Karpas-422 (cell line): Measurements from ENCODE around the gene PRR19. TPM values are rescaled to one million over a fixed set of nuclear protein-coding genes. Genes with fewer than 3 reads are reported as not detected.
"Not testable (repeated sequence)": the region's sequence is repeated elsewhere in the genome, so short reads cannot be mapped to it uniquely, and the experiment has no call there.

ENCODE experiments used
- DNase-seq: peaks from one replicate; pipeline ENCODE4 v3.0.0-alpha.2; 2015
- H2AFZ ChIP-seq: fragments of 200-600 bp; sonication (generic); 2 replicates; pipeline ENCODE4 v1.6.1; 2014; ENCODE audit warnings: antibody characterized with exemption, low read length, mixed read lengths
- H3K27ac ChIP-seq: fragments of 200-600 bp; sonication (generic); 2 replicates; pipeline ENCODE4 v1.5.1; 2014; ENCODE audit warnings: mild to moderate bottlenecking, low read length, moderate library complexity
- H3K27me3 ChIP-seq: fragments of 200-600 bp; sonication (generic); 2 replicates; pipeline ENCODE4 v1.6.1; 2014; ENCODE audit warnings: low read length, mixed read lengths
- H3K36me3 ChIP-seq: fragments of 200-600 bp; sonication (generic); 2 replicates; pipeline ENCODE4 v1.6.1; 2014; ENCODE audit warnings: low read length, mixed read lengths; ENCODE audit not compliant: insufficient read depth
- H3K4me1 ChIP-seq: fragments of 200-600 bp; sonication (generic); 2 replicates; pipeline ENCODE4 v1.6.1; 2014; ENCODE audit warnings: mild to moderate bottlenecking, low read length, mixed read lengths
- H3K4me2 ChIP-seq: fragments of 200-600 bp; sonication (generic); 2 replicates; pipeline ENCODE4 v1.6.1; 2014; ENCODE audit warnings: low read length, low read depth, mild to moderate bottlenecking; ENCODE audit not compliant: poor library complexity, severe bottlenecking
- H3K4me3 ChIP-seq: fragments of 200-600 bp; sonication (generic); 2 replicates; pipeline ENCODE4 v1.5.1; 2014; ENCODE audit warnings: mild to moderate bottlenecking, antibody characterized with exemption, low read length, mixed read lengths
- H3K79me2 ChIP-seq: fragments of 200-600 bp; sonication (generic); 2 replicates; pipeline ENCODE4 v1.6.1; 2014; ENCODE audit warnings: mild to moderate bottlenecking, low read length, mixed read lengths
- H3K9ac ChIP-seq: fragments of 200-600 bp; sonication (generic); 2 replicates; pipeline ENCODE4 v1.6.0; 2014; ENCODE audit warnings: low read length
- H3K9me2 ChIP-seq: fragments of 200-600 bp; sonication (generic), shearing (Covaris generic); replicated peaks from 2 replicates; pipeline ENCODE4 v1.6.0; 2014; ENCODE audit warnings: mild to moderate bottlenecking, low read length, moderate library complexity; ENCODE audit not compliant: insufficient read depth
- H3K9me3 ChIP-seq: fragments of 300-700, 200-600 bp; sonication (generic); 2 replicates; pipeline ENCODE4 v1.6.1; 2014; ENCODE audit warnings: low read length, mixed read lengths
- H4K20me1 ChIP-seq: fragments of 200-600 bp; sonication (generic); 2 replicates; pipeline ENCODE4 v1.6.1; 2014; ENCODE audit warnings: mild to moderate bottlenecking, antibody characterized with exemption, low read length, low read depth; ENCODE audit not compliant: insufficient read depth
- total RNA-seq: library from RNA; depleted of rRNA; stranded (reverse); fragments of >200 nt; shearing (Covaris generic); gene quantifications from 2 replicates; pipeline ENCODE4 v1.2.3, GENCODE V29; 2014; ENCODE audit warnings: low replicate concordance

PRR19 gene
- total RNA-seq, 1 experiment from 2014 or later = 1.2 TPM

- H3K27ac ChIP-seq, H2AFZ ChIP-seq, H3K4me2 ChIP-seq, DNase-seq, H3K9me3 ChIP-seq, H3K9ac ChIP-seq, H4K20me1 ChIP-seq, H3K36me3 ChIP-seq, H3K27me3 ChIP-seq, H3K4me3 ChIP-seq, H3K9me2 ChIP-seq: not testable (repeated sequence)
- Histone ChIP-seq H3K79me2 (peaks cover 19% of the 10 kb centered on the region), H3K4me1 (peaks cover 13% of the 10 kb centered on the region)
Observed at GRCh38 chr19:42257842-42258241, 44.1 kb upstream of the PRR19 start.

- DNase-seq = no peak
- no peak overlapping the region for H3K27ac ChIP-seq
- H2AFZ ChIP-seq = no peak overlapping the region
- no peaks in the 10 kb centered on the region for H3K4me1 ChIP-seq
- no peak overlapping the region for H3K4me2 ChIP-seq
- no peak overlapping the region for H3K9ac ChIP-seq
- H3K9me3 ChIP-seq = no peaks in the 10 kb centered on the region
- no peaks in the 10 kb centered on the region for H3K27me3 ChIP-seq
- H3K36me3 ChIP-seq = no peaks in the 10 kb centered on the region
- H3K9me2 ChIP-seq = no peaks in the 10 kb centered on the region
- H4K20me1 ChIP-seq = no peaks in the 10 kb centered on the region
- no peaks in the 10 kb centered on the region for H3K79me2 ChIP-seq
- H3K4me3 ChIP-seq = no peak overlapping the region
Observed at GRCh38 chr19:42261763-42262162, 40.2 kb upstream of the PRR19 start.

- not testable (repeated sequence) for H4K20me1 ChIP-seq, H3K9me3 ChIP-seq, H3K27ac ChIP-seq, H3K27me3 ChIP-seq, H3K9ac ChIP-seq, H3K9me2 ChIP-seq, H3K36me3 ChIP-seq, H3K4me3 ChIP-seq, H3K4me2 ChIP-seq, DNase-seq, H2AFZ ChIP-seq
- Histone ChIP-seq H3K4me1 (peaks cover 23% of the 10 kb centered on the region), H3K79me2 (peaks cover 14% of the 10 kb centered on the region)
Observed at GRCh38 chr19:42266105-42266504, 35.8 kb upstream of the PRR19 start.

DNA sequence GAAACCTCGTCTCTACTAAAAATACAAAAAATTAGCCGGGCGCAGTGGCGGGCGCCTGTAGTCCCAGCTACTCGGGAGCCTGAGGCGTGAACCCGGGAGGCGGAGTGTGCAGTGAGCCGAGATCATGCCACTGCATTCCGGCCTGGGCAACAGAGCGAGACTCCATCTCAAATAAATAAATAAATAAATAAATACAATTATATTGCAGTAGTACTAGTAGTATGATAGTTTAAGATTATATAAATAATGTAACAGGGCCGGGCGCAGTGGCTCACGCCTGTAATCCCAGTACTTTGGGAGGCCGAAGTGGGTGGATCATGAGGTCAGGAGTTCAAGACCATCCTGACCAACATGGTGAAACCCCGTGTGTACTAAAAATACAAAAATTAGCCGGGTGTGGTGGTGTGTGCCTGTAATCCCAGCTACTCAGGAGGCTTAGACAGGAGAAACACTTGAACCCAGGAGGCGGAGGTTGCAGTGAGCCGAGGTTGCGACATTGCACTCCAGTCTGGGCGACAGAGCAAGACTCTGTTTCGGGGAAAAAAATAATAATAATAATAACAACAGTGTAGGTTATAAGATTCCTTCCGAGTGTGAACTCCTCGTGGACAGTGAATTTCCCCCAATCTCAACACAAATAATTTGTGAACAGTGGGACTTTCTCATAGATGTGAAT, 34.9 kb upstream of the PRR19 start:
- H3K9ac ChIP-seq = peak overlapping the region; percentile 83; the same call in 1 of the 2 replicates
- H3K79me2 ChIP-seq = peaks cover 20% of the 10 kb centered on the region
- H3K4me2 ChIP-seq = peak overlapping the region; percentile 87
- H3K36me3 ChIP-seq, DNase-seq, H4K20me1 ChIP-seq, H3K27me3 ChIP-seq, H3K9me2 ChIP-seq, H3K9me3 ChIP-seq, H3K27ac ChIP-seq: not testable (repeated sequence)
- H3K4me1 ChIP-seq = peaks cover 29% of the 10 kb centered on the region
- H2AFZ ChIP-seq = peak overlapping the region; percentile 61; the same call in 1 of the 2 replicates
- peak overlapping the region; percentile 72; the same call in 1 of the 2 replicates for H3K4me3 ChIP-seq

- peak overlapping the region; percentile 72 for H3K4me3 ChIP-seq
Observed at GRCh38 chr19:42267644-42268141, 34.2 kb upstream of the PRR19 start.

DNA sequence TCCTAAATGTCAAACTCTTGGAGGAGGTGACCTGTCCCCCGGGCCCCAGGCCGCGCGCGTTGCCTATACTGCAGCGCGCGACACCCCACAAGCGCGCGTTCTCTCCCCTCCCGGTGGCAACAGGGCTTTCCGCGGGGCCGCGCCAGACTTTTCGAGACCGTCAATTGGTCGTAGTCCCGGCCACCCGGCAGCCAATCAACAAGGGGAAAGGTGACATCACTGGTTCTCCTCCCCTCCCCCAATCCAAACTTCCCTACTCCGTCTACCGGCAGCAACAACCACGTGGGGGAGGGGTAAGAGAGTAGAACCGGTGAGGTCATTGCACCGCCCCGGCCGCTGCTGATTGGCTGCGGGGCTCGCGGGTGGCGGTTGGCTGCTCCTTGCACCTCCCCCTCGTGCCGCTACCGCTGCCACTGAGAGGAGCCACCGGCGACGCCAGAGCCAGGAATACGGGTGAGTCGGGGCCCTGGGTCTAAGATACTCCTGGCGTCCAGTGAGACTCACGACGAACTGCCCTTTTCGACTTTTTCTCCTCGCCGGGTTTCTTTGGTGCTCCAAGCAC, 33.7 kb upstream of the PRR19 start:
- peak overlapping the region; percentile 72 for H3K4me3 ChIP-seq

More at GRCh38 chr19:42267644-42268141, 34.2 kb upstream of the PRR19 start:
- Histone ChIP-seq H3K36me3 (no peaks in the 10 kb centered on the region), H3K4me1 (peaks cover 29% of the 10 kb centered on the region), H3K9me3 (no peaks in the 10 kb centered on the region), H3K9ac (peak overlapping the region; percentile 83), H3K27me3 (no peaks in the 10 kb centered on the region), H3K79me2 (peaks cover 20% of the 10 kb centered on the region), H2AFZ (peak overlapping the region; percentile 61), H3K4me2 (peak overlapping the region; percentile 87), H3K9me2 (no peaks in the 10 kb centered on the region), H4K20me1 (no peaks in the 10 kb centered on the region), H3K27ac (no peak overlapping the region)
- DNase-seq = no peak

GRCh38 chr19:42268704-42269477, 33.0 kb upstream of the PRR19 start, which contains the start of gene CIC:
TSS of gene CIC (plus strand) at chr19:42269252. CDS start at chr19:42271784, 2,532 bp downstream.
- Histone ChIP-seq H3K9me2 (no peaks in the 10 kb centered on the region), H3K4me2 (peak within 1 kb of the TSS; percentile 94), H2AFZ (peak within 1 kb of the TSS; percentile 79; the same call in 1 of the 2 replicates), H3K27ac (peak within 1 kb of the TSS; percentile 89), H3K36me3 (no peaks in the 10 kb centered on the region), H3K27me3 (no peaks in the 10 kb centered on the region), H4K20me1 (no peaks in the 10 kb centered on the region), H3K9ac (peak within 1 kb of the TSS; percentile 91), H3K4me1 (peaks cover 29% of the 10 kb centered on the region), H3K9me3 (no peaks in the 10 kb centered on the region), H3K79me2 (peaks cover 20% of the 10 kb centered on the region), H3K4me3 (peak within 1 kb of the TSS; percentile 74)
- DNase-seq = peak; percentile 100

More for the DNA sequence above, 33.7 kb upstream of the PRR19 start:
- no peaks in the 10 kb centered on the region for H3K9me3 ChIP-seq
- peaks cover 20% of the 10 kb centered on the region for H3K79me2 ChIP-seq
- H3K27me3 ChIP-seq = no peaks in the 10 kb centered on the region
- H3K9me2 ChIP-seq = no peaks in the 10 kb centered on the region
- peak overlapping the region; percentile 83 for H3K9ac ChIP-seq
- H3K36me3 ChIP-seq = no peaks in the 10 kb centered on the region
- peak; percentile 100 for DNase-seq
- H3K4me2 ChIP-seq = peak overlapping the region; percentile 87
- H3K4me1 ChIP-seq = peaks cover 29% of the 10 kb centered on the region
- H3K27ac ChIP-seq = peak overlapping the region; percentile 85
- no peaks in the 10 kb centered on the region for H4K20me1 ChIP-seq
- H2AFZ ChIP-seq = peak overlapping the region; percentile 79
